DND-41 (cell line): Measurements from ENCODE around the gene C17orf114.
"Not testable (repeated sequence)": the region's sequence is repeated elsewhere in the genome, so short reads cannot be mapped to it uniquely, and the experiment has no call there.

Experiments
- ATAC-seq: fragments of 200-7000 bp; cut with Tn5 transposase; 3 replicates; pipeline ENCODE4 v1.9.1; 2021; ENCODE audit warnings: low read depth; ENCODE audit not compliant: insufficient read depth
- DNase-seq: peaks from one replicate; pipeline ENCODE4 v3.0.0-alpha.2; 2020
- H2AFZ ChIP-seq: 2 replicates; pipeline ENCODE4 v1.6.0; 2012; ENCODE audit warnings: low read depth, low read length
- H3K27ac ChIP-seq: 2 replicates; pipeline ENCODE4 v1.5.1; 2012; ENCODE audit warnings: low read length, inconsistent platforms
- H3K27me3 ChIP-seq: fragments of 200-600 bp; sonication (generic); 2 replicates; pipeline ENCODE4 v1.6.0; 2012; ENCODE audit warnings: low read length, mild to moderate bottlenecking, inconsistent platforms; ENCODE audit not compliant: insufficient read depth, poor library complexity
- H3K36me3 ChIP-seq: 2 replicates; pipeline ENCODE4 v1.5.1; 2012; ENCODE audit warnings: low read length, inconsistent platforms; ENCODE audit not compliant: insufficient read depth
- H3K4me1 ChIP-seq: 2 replicates; pipeline ENCODE4 v1.5.1; 2012; ENCODE audit warnings: mild to moderate bottlenecking, low read length; ENCODE audit not compliant: insufficient read depth
- H3K4me2 ChIP-seq: 2 replicates; pipeline ENCODE4 v1.6.0; 2012; ENCODE audit warnings: mild to moderate bottlenecking, moderate library complexity, low read length, inconsistent platforms; ENCODE audit not compliant: insufficient read depth
- H3K4me3 ChIP-seq, 2 experiments: fragments of 200-600 bp in 1 of 2; shearing (Covaris generic) in 1 of 2; 2 replicates each; pipeline ENCODE4 v1.5.1; 2012 to 2016; ENCODE audit warnings: inconsistent platforms in 2 of 2, low read length in 2 of 2, mild to moderate bottlenecking in 2 of 2, low read depth in 1 of 2, moderate library complexity in 1 of 2
- H3K79me2 ChIP-seq: 2 replicates; pipeline ENCODE4 v1.6.0; 2012; ENCODE audit warnings: low read length, inconsistent platforms; ENCODE audit not compliant: insufficient read depth
- H3K9ac ChIP-seq: 2 replicates; pipeline ENCODE4 v1.6.0; 2012; ENCODE audit warnings: low read depth, mild to moderate bottlenecking, inconsistent platforms, low read length, moderate library complexity
- H3K9me3 ChIP-seq: 2 replicates; pipeline ENCODE4 v1.5.1; 2012; ENCODE audit warnings: low read length, moderate library complexity, mild to moderate bottlenecking, inconsistent platforms; ENCODE audit not compliant: insufficient read depth, severe bottlenecking
- H4K20me1 ChIP-seq: 2 replicates; pipeline ENCODE4 v1.6.0; 2012; ENCODE audit warnings: low read length; ENCODE audit not compliant: insufficient read depth
- CTCF ChIP-seq: IDR thresholded peaks from 2 replicates; pipeline ENCODE4 v1.5.1; 2012; ENCODE audit warnings: borderline replicate concordance, low read length, moderate library complexity, mild to moderate bottlenecking; ENCODE audit not compliant: poor library complexity, severe bottlenecking; ENCODE audit errors: extremely low read depth
- EZH2 ChIP-seq: IDR thresholded peaks from 3 replicates; pipeline ENCODE4 v1.6.1; 2012; ENCODE audit warnings: borderline replicate concordance, low read depth, mild to moderate bottlenecking, moderate library complexity, low read length, inconsistent platforms; ENCODE audit not compliant: severe bottlenecking

C17orf114 gene

DNA sequence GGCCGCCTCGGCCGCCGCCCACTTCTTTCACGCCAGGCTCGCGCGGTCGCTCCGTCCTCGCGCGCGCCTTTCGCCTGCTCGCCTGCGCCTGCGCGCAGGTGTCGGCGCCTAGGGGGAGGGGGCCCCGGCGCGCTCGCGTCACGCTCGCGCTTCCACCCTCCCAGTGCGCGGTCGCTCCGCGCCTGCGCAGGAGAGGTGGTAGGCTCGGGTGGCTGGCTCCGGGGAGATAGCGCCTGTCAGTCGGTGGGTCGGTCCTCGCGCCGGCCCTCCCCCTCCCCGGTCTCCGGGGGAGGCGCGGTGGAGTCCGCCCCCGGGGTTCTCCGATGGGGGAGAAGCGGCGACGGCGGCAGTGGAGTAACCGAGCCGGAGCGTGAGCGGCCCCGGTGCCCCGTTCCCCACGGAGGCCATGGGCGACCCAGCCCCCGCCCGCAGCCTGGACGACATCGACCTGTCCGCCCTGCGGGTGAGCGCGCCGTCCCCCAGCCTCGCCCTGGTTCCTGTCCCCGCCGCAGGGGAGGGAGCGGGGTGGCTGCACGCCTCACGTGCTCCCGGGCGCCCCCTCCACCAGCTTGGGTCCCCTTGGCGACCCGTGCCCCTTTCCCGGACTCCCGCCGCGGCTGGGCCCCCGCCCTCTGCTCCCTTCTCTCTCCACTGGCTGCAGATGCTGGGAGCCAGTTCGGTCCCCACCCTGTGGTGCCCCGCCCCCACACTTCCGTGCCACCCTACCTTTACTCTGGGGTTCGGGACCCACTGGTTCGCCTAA, 31.2 kb upstream of the C17orf114 start, which contains the start of gene MINK1:
MINK1 (plus strand) TSS at position 163 of the 763 bp plus-strand sequence; CDS start at position 407, 244 bp downstream.
- Histone ChIP-seq H3K4me2 (peak within 1 kb of the TSS; percentile 94), H3K9ac (peak within 1 kb of the TSS; percentile 82), H3K27ac (peak within 1 kb of the TSS; percentile 64), H3K4me3 (peak within 1 kb of the TSS; percentile 76 to 89), H2AFZ (peak within 1 kb of the TSS; percentile 77), H4K20me1 (peaks cover 39% of the 10 kb centered on the region), H3K4me1 (peaks cover 21% of the 10 kb centered on the region), H3K9me3 (no peaks in the 10 kb centered on the region), H3K27me3 (no peaks in the 10 kb centered on the region), H3K79me2 (peaks cover 43% of the 10 kb centered on the region), H3K36me3 (peaks cover 6% of the 10 kb centered on the region; the same call in 1 of the 2 replicates)
- DNase-seq = peak; percentile 90
- ATAC-seq = peak; percentile 84
- no peak for TF ChIP-seq CTCF
- TF ChIP-seq EZH2 = no peak

GRCh38 chr17:4832829-4833177, 30.7 kb upstream of the C17orf114 start:
- H3K9me3 ChIP-seq, H3K27me3 ChIP-seq, H3K36me3 ChIP-seq, DNase-seq: not testable (repeated sequence)
- Histone ChIP-seq H2AFZ (peak overlapping the region; percentile 77), H4K20me1 (peaks cover 33% of the 10 kb centered on the region), H3K9ac (peak overlapping the region; percentile 82), H3K4me2 (peak overlapping the region; percentile 94), H3K4me1 (peaks cover 21% of the 10 kb centered on the region), H3K79me2 (peaks cover 39% of the 10 kb centered on the region), H3K4me3 (peak overlapping the region; percentile 76 to 89; a peak in 3 of 4 replicates), H3K27ac (peak overlapping the region; percentile 64)
- peak; percentile 10; the same call in 2 of the 3 replicates for ATAC-seq

- no peaks in the 10 kb centered on the region for H3K27me3 ChIP-seq
- ATAC-seq (no peak), DNase-seq (no peak)
- no peaks in the 10 kb centered on the region for H3K36me3 ChIP-seq
- TF ChIP-seq EZH2 = no peak
- TF ChIP-seq CTCF = no peak
- no peak overlapping the region for H2AFZ ChIP-seq
- no peaks in the 10 kb centered on the region for H3K79me2 ChIP-seq
- H3K4me3 ChIP-seq = no peak overlapping the region
- H3K4me1 ChIP-seq = peaks cover under 1% of the 10 kb centered on the region
- H3K9ac ChIP-seq = no peak overlapping the region
- no peaks in the 10 kb centered on the region for H4K20me1 ChIP-seq
- H3K9me3 ChIP-seq = no peaks in the 10 kb centered on the region
- H3K4me2 ChIP-seq = no peak overlapping the region
- H3K27ac ChIP-seq = no peak overlapping the region
These were observed 25.3 kb upstream of the C17orf114 start for GRCh38 chr17:4827399-4827798.

DNA sequence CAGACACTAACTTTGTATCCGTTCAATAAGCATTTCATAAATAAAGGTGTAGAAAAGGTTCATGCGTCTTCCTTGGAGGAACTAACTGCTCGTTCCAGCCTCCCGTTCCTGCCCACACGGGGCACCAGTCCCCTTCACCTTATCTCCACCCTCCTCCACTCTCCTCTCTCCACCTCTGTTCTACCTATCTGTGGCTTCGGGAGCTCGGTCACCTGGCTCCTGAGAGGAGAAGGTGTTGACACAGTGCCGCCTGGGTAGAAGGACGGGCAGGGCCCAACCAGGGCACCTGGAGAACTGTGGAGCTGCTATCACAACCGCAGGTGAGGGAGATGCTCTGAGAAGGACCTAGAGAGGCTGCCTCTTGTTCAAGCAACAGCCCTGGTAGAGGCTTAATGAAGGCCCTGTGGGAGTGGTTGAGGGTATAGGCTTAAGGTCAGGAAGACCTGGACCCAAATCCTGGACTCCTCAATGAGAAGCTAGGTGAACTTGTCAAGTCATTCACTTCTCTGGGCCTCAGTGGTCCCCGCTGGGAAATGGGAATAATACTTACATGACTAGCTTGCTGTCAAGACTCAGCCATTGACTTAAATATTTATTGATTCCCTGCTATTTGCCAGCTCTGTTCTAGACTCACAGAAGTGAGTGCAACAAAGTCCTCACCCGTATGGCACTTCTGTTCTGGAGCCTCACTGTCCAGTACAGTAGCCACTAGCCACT, 21.4 kb upstream of the C17orf114 start:
- no peaks in the 10 kb centered on the region for H4K20me1 ChIP-seq
- no peak overlapping the region for H3K4me3 ChIP-seq
- no peak overlapping the region for H3K9ac ChIP-seq
- H3K79me2 ChIP-seq = no peaks in the 10 kb centered on the region
- H3K4me1 ChIP-seq = no peaks in the 10 kb centered on the region
- no peaks in the 10 kb centered on the region for H3K36me3 ChIP-seq
- H3K9me3 ChIP-seq = no peaks in the 10 kb centered on the region
- DNase-seq (no peak), ATAC-seq (no peak)
- H2AFZ ChIP-seq = no peak overlapping the region
- TF ChIP-seq CTCF = no peak
- TF ChIP-seq EZH2 = no peak
- H3K4me2 ChIP-seq = no peak overlapping the region
- H3K27ac ChIP-seq = no peak overlapping the region
- no peaks in the 10 kb centered on the region for H3K27me3 ChIP-seq
